Glomerular endothelial cell (primary cell): ENCODE data around the gene HMGA1. TPM values are rescaled to one million over a fixed set of nuclear protein-coding genes. Genes with fewer than 3 reads are reported as not detected.
"Not testable (repeated sequence)": the region's sequence is repeated elsewhere in the genome, so short reads cannot be mapped to it uniquely, and the experiment has no call there.

Experiments
- DNase-seq: peaks from one replicate; pipeline ENCODE4 v3.0.0-alpha.2; 2011; ENCODE audit warnings: low read depth, low spot score; ENCODE audit errors: extremely low read depth
- total RNA-seq: library from RNA; depleted of rRNA; stranded (reverse); fragments of >200 nt; gene quantifications from 2 replicates; pipeline ENCODE4 v1.2.3, GENCODE V29; 2015

HMGA1 gene
- total RNA-seq, 1 donor from 2014 or later: 327 TPM

DNA sequence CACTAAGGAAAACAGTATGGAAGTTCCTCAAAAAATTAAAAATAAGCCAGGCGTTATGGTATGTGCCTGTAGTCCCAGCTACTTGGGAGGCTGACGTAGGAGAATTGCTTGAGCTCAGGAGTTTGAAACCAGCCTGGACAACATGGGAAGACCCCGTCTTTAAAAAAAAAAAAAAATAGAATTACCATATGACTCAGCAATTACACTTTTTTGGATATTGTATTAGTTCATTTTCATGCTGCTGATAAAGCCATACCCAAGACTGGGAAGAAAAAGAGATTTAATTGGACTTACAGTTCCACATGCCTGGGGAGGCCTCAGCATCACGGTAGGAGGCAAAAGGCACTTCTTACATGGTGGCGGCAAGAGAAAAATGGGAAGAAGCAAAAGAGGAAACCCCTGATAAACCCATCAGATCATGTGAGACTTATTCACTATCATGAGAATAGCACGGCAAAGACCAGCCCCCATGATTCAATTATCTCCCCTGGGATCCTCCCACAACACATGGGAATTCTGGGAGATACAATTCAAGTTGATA lies 22.9 kb downstream of the HMGA1 start:
- DNase-seq: no peak

DNA sequence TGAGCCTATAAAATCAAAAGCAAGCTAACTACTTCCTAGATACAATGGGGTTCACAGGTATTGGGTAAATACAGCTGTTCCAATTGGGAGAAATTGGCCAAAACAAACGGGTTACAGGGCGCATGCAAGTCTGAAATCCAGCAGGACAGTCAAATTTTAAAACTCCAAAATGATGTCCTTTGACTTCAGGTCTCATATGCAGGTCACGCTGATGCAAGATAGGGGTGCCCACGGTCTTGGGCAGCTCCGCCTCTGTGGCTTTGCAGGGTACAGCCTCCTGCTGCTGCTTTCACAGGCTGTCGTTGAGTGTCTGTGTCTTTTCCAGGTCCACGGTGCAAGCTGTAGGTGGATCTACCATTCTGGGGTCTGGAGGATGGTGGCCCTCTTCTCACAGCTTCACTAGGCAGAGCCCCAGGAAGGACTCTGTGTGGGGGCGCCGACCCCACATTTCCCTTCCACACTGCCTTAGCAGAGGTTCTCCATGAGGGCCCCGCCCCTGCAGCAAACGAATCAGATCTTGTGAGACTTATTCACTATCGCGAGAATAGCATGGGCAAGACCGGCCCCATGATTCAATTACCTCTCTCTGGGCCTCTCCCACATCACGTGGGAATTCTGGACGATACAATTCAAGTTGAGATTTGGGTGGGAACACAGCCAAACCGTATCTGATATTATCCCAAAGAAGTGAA lies 24.0 kb downstream of the HMGA1 start:
- no peak for DNase-seq

DNA sequence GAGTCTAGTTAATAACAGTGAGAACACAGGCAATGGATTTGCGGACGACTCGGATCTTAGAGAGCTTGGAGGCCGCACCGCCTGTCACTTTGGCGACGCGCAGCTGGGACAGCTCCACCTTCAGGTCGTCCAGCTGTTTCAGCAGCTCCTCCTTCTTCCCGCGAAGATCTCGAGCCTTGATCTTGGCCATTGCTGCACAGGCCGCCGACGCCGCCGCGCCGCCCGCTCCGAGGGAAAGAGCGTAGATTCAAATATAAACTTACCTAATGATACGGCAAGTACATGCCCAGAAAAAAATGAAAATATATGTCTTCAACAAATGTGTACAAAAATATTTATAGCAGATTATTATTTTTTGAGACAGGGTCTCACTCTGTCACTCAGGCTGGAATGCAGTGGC lies 26.8 kb downstream of the HMGA1 start:
- DNase-seq: not testable (repeated sequence)

DNA sequence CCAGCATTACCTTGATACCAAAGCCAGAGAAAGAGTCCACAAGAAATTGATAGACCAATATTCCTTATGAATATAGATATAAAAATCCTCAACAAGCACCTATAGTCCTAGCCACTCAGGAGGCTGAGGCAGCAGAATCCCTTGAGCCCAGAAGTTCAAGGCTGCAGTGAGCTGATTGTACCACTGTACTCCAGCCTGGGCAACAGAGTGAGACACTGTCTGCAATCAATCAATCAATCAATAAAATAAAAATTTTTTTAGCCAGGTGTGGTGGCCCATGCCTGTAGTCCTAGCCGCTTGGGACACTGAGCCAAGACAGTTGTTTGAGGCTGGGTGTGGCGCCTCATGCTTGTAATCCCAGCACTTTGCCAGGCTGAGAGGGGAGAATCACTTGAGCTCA lies 31.1 kb downstream of the HMGA1 start:
- no peak for DNase-seq

DNA sequence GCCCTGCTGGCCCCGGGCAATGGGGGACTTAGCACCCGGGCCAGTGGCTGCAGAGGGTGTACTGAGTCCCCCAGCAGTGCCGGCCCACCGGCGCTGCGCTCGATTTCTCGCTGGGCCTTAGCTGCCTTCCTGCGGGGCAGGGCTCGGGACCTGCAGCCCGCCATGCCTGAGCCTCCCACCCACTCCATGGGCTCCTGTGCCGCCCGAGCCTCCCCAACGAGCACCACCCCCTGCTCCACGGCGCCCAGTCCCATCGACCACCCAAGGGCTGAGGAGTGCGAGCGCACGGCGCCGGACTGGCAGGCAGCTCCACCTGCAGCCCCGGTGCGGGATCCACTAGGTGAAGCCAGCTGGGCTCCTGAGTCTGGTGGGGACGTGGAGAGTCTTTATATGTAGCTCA lies 32.5 kb downstream of the HMGA1 start:
- not testable (repeated sequence) for DNase-seq

DNA sequence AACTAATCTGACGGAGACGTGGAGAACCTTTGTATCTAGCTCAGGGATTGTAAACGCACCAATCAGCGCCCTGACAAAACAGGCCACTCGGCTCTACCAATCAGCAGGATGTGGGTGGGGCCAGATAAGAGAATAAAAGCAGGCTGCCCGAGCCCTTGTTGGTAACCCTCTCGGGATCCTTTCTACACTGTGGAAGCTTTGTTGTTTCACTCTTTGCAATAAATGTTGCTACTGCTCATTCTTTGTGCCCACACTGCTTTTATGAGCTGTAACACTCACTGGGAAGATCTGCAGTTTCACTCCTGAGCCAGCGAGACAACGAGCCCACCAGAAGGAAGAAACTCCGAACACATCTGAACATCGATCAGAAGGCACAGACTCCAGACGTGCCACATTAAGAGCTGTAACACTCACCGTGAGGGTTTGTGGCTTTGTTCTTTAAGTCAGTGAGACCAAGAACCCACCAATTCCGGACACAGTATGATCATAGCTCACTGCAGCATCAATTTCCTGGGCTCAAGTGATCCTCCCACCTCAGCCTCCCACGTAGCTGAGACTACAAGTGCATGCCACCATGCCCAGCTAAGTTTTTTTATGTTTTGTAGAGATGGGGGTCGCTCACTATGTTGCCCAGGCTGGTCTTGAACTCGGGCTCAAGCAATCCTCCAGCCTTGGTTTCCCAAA lies 33.1 kb downstream of the HMGA1 start:
- DNase-seq: not testable (repeated sequence)

DNA sequence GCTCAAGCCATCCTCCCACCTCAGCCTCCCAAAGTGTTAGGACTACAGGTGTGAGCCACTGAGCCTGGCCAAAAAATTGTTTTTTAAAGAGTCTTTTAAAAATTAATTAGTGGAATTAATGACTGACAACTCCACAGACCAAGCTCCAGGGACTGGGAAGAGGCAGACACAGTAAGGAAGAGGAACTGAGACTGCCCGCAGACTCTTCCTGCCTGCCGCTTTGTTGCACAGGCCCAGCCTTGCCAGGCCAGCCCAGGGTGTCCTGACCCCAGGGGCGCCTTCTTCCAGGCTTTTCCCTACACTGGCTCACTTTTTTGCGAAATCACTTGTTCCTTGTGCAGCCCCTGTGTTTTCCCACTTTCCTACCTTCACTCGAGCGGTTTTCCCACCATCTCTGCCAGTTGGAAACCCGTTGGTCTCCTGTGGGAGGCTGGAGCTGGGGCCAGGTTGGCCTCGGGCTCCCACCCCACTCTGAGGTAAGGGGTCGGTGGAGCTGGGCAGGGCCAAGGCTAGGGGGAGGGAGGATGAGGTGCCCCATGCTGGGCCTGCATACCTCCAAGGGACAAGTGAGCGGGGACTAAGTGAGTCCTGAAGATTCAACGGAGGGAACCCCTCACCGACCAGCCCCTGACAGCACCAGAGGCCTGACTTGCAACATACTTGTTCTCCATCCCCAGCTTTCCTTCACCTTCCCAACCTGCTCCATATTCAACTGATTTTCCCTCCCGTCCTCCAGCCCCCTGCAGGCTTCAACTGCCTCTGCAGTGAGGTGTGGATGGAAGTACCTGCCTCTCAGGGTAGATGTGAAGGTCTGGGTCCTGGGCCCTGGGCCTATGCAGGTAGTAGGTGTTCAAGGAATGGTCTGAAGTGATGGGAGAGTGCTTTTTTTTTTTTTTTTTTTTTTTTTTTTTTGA lies 35.6 kb downstream of the HMGA1 start:
- DNase-seq: no peak

DNA sequence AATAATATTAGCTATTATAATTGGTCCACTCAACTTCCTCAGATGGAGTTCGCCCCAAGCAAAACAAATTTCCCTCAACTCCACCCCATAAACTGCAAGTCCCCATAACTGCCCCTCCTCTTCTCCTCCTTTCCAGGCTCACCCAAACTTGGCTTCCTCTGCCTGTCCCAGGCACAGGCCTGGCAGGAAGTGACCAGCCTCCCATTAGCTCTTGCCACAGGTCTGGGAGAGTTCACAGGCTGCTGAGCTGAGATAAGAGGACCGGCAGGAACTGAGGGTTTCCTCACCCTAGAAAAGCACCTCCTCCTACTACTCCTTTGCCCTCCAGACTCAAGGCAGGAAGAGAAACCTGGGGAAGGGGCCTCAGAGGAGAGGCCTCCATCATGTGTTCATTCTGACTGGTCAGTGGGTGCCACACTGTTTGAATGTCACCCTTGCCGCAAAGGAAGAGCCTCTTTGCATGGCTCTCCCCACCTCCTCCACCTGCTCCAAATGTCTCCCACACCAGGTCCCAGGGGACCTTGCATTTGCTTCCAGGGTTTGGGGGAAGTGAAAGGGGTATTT lies 36.7 kb downstream of the HMGA1 start:
- DNase-seq: peak; percentile 88

DNA sequence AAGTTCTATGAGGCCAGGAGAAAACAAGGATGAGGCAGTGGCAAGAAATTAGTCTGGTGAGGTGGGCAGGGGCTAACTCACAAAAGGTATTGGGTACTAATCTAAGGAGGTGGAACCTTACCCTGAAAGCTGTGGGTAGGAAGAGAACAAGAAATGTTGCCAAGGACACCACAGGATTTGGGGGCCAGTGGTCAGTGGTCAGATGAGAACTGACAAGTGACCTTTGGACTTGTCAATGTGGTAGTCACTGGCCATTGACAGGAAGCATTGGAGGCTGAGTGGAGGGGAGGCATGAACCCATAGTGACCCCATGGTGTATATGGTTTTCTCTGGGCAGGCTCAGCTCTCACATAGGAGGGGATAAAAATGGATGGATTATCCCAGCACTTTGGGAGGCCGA lies 37.5 kb downstream of the HMGA1 start:
- DNase-seq: no peak

DNA sequence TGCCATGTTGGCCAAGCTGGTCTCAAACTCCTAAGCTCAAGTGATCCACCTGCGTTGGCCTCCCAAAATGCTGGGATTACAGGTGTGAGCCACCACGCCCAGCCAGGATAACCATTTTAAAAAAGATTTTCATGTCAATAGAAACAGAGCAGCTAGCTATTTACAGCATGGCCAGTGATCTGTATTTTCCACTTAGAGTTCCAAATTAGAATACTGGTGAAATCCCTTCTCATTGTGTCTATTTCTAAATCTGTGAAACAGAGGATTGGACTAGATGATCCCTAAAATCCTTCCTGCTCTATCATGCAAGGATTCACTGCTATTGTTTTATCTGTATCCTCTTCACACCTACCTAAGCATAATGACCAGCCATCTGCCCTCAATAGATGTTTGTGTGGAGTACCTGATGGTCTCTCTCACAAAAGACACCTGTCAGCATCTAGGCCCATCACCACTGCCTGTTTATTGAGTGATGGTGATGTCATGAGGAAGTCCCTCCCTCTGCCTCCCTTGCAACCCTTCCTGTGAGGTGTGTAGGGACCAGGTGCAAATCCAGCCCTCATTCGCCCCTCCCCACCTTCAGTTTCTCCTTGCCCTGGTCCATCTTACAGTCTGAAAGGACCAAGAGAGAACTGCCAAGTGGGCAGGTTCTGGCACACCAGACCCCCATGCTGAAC lies 38.6 kb downstream of the HMGA1 start:
- DNase-seq: no peak

DNA sequence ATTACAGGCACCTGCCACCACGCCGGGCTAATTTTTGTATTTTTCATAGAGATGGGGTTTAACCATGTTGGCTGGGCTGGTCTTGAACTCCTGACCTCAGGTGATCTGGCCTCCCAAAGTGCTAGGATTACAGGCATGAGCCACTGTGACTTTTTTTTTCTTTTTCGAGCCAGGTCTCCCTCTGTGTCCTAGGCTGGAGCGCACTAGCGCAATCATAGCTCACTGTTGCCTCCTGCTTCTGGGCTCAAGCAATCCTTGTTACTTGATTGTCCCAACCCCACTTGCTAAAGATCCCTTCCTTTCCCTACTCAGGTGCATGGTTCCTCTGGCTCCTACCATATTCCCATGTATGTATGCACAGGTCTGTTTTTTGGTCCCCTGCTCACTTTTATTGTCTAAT lies 39.5 kb downstream of the HMGA1 start:
- DNase-seq: no peak

DNA sequence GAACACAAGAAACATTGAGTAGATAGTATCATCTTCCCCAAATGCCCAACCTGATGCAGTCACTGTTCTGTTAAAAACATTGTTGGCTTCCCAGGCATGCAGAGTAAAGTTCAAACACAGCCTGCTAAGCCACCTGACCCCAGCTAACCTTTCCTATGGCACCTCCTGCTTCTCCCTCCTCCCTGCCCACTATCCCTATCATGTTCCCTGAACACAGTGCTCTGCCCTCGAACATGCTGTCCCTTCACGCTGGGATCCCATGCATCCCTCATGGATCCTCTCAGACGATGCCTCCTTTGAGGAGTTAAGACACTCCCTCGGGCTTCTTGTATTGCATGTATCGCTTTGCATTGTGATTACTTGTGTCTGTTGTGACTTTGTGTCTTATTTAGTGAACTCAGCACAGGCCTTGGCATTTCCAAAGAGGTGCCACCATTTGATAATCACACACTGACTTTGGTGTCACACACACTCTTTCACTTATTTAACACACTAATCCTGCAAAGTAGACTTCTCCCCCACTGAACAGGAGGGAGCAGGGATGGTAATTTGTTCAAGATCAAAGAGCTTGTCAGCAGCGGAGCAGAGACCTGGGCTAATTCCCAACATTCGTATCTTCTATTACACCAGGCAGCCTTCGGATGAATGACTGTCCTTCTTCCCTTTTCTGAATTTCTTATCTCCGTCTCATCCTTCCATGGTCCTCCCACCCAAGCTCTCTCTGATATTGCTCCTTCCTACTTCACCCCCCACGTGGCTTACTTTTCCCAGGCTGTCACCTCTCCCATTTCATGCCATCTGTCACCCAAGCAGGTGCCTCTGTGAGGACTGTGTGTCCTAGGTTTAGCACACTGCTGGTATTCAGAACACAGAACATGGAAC lies 40.4 kb downstream of the HMGA1 start:
- no peak for DNase-seq

DNA sequence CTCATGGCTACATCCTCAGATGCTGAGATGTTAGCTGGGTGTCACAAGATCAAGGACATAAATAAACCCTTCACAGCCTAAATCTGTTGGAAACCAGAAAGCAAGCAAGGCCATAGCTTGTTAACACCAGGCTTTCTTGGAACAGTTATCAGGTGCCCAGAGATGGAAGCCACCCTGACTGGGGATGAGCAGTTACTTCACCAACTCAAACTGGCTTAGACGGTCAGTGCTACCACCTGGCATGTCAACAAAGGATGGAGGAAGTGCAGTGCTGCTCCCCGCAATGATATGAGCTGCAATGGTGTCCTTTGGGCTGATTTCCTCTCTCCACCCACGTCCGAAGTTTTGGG lies 41.1 kb downstream of the HMGA1 start:
- DNase-seq: no peak

DNA sequence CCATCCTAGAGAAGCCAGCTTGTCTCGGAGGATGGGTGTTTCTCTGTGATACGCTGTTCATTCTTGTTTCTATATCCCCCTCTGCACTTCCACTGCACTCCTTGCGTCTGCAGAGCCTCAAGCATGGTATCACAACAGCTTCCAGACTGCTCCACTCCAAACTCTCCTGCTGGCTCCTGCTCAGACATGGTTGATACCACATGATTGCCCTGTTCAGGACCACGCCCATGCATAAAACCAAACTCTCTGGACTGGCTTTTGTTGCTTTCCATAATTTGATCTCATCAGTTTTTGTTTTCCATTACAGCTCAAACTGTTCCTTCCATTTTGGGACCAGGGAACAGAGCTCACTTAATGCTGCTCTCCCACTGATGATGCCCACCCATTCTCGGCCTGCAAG lies 42.2 kb downstream of the HMGA1 start:
- DNase-seq: no peak

DNA sequence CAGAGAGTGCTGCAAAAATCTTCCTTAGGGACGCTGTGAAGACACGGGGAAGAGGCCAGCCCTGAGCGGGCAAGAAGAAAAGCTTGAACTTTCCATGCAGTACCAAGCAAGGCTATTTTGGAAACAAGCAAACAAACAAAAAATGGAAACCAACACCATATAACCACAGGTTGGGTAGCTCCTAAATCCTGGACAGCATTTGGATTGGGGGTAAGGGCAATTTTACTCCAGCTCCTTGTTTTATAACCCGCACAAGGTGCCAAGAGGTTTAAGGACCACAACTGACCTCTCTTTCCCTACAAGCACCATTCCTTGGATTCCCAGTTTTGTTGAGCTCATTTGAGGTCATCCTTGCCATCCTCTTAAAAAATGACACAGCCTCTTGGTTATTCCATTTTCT lies 43.5 kb downstream of the HMGA1 start:
- DNase-seq: no peak

DNA sequence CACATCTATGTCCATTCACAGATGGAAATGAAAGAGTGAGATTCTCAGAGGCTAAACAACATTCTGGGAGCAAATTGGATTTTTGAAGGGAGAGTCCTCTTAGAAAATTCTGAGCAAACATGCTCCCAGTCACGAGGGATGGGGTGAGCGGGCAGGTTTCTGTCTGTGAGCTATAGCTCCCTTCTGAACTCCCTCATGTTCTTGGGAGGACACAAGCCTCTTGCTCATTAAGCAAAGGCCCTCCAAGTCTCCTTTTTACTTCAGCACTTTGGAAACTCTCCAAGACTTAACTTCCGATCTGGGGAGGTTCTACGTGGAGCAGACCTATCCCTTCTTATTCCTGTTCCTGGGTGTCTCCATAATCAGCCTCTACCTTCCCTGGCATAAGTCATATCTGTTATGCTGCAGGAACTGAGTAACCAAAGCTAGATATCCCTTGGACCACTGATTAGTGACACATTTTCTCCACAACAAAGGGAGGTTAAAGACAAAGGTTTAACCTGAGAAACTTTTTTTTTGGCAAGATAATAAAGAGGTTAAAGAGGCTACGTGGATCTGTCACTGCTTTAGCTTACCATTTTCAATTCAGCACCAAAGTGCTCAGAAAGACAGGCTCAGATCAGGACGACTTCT lies 45.1 kb downstream of the HMGA1 start:
- DNase-seq: no peak

DNA sequence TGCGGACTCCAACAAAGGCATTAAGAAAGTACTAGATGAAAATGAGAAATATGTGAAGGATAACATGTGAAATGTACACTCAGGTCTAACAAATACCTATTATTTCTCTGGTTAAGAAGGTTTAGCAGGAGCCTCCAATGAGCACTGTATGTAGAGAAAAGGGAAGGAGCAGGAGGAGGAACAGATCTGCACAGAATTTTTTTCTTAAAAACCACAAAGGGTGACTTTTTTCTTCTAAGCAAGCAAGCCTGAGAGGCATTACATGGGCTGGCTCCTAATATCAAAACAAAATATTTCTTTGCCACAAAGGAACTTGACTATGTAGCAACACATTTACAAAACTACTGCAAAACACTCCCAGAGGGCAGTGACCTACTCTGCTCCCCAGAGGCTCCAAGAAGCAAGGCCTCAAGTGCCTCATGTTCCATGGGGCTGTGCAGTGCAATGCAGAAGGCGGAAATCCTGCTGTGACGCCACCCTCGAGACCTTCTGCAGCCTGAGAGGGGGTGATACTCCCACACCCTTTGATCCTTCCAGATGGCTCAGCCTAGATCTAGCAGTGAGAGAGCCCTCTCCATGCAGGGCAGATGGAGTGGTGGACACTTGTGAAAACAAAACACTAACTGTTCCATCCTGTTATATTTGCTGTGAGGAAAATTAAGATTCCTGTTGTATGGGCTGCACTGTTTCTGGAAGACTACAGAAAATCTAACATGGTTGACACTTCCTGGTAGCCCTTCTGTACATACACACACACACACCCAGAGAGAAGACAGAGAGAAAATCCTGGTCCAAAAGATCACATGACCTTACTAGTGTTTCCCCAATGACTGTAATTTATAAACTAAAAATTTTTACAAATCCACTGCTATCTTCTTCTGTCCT lies 48.1 kb downstream of the HMGA1 start:
- DNase-seq: no peak
